Motor neuron (in vitro differentiated cells): ENCODE measurements around the gene DUSP7. TPM values are rescaled to one million over a fixed set of nuclear protein-coding genes. Genes with fewer than 3 reads are reported as not detected.

Experiments used
- ATAC-seq, 8 experiments: fragments of 200-7000 bp; cut with Tn5 transposase; replicated peaks in 6 of 8; 2 replicates each; pipeline ENCODE4 v1.8.0; 2021; ENCODE audit warnings: mild to moderate bottlenecking in 8 of 8, moderate library complexity in 8 of 8
- H3K27ac ChIP-seq, 2 donors: fragments of 250-450 bp; sonication (Bioruptor Pico); 2 replicates each; pipeline ENCODE4 v1.9.0; 2021; ENCODE audit warnings: antibody characterized with exemption in 2 of 2, mild to moderate bottlenecking in 2 of 2, moderate library complexity in 1 of 2
- H3K4me1 ChIP-seq, 2 donors: fragments of 250-450 bp; sonication (Bioruptor Pico); replicated peaks in 1 of 2; 2 replicates each; pipeline ENCODE4 v1.6.1; 2021; ENCODE audit warnings: antibody characterized with exemption in 2 of 2, mild to moderate bottlenecking in 2 of 2, moderate library complexity in 1 of 2
- H3K4me3 ChIP-seq, 5 donors: fragments of 250-450 bp; sonication (Bioruptor Pico); 2 replicates each; pipeline ENCODE4 v1.9.0; 2021; ENCODE audit warnings: antibody characterized with exemption in 5 of 5, mild to moderate bottlenecking in 5 of 5, moderate library complexity in 4 of 5
- WGBS, 10 experiments: fragments of 450-650 bp; shearing (Covaris generic); methylation state at CpG; one replicate each; pipeline ENCODE4 v1.0.0; 2022; 5-methylcytosine and 5-hydroxymethylcytosine counted together
- in situ Hi-C, 9 experiments: fragments of 400-800 bp; cut with MboI; loops; one replicate each; pipeline ENCODE4 v1.15.0; 2021; ENCODE audit warnings: low sequenced_read_pairs in 9 of 9, low pct_unique_long_range_greater_than_20kb in 2 of 9; ENCODE audit not compliant: unreplicated experiment in 9 of 9
- total RNA-seq, 8 experiments: library from RNA; unstranded; fragments of 300-600 nt; gene quantifications; 2 replicates each; pipeline versions ENCODE4 v1.2.3 to v1.2.4, GENCODE V29; 2022

DUSP7 gene
- total RNA-seq, 8 experiments from 2014 or later: 6.9 to 12.9 (median 8.8) TPM

DNA sequence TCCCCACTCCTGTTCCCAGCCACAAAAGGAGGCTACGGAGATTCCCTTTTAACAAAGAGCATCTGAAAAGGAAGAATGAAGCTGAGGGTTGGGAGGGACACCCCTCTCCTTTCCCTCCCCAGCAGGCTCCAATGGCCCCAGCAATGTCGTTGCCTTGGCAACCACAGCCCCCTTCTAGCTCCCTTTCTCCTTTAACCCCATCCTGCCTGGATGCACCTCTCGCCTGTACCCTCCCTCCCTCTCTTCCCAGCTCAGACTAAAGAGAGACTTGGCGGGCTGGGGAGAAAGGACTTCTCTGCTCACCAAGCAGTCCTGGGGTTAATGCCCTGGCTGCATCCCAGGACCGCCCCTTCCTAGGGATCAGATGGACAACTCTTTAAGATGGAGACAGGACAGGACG is 53.6 kb downstream of the DUSP7 start:
- no peak overlapping the region for H3K4me3 ChIP-seq
- peaks cover 38 to 49% of the 10 kb centered on the region in 2 donors for H3K4me1 ChIP-seq
- in situ Hi-C loops: loop anchor here (5.0 to 25.0 kb wide), 3 partner anchors 135 to 142 kb away; no protein-coding TSS in a partner anchor

DNA sequence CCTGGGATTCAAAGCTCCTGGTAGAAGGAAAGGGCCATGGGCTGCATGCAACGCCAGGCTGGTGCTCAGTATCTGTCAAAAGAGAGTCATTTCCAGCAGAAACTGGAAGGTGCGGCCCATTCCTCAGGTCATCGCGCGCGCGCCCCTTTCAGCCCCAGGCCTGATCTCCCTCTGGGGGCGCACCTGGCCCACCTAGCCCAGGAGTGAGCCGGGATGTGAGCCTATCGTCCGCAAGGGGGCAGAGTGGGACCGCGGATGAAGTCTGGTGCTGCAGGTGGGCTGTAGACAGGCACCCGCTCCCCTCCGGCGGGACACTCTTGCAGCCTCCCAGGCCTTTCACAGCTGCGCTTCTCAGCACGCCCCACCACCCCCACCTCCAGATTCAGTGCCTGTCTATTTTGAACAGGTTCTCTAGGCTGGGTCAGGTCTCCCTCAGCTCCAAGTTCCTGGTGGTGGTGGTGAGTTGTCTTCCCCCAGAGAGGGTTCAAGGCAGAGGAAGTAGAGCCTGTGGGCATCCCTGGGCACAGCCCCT is 54.9 kb downstream of the DUSP7 start:
- in situ Hi-C loops: loop anchor here (5.0 to 25.0 kb wide), 3 partner anchors 136 to 143 kb away; no protein-coding TSS in a partner anchor
- ATAC-seq: peak; percentile 73 to 94 (median 78)
- Histone ChIP-seq H3K4me1 (peaks cover 38 to 49% of the 10 kb centered on the region in 2 donors), H3K4me3 (no peak overlapping the region), H3K27ac (no peak overlapping the region)
- 0 to 29% (median 0%) methylated on average over 1 to 8 of the region's 18 CpGs; no CpG with 5 or more reads in 6 of the 10 experiments for WGBS, 10 experiments

More for the DNA sequence above, 53.6 kb downstream of the DUSP7 start:
- no peak overlapping the region for H3K27ac ChIP-seq
- peak in 1 of 8 experiments; percentile 2 for ATAC-seq
- WGBS, 10 experiments: 11 to 80% (median 38%) methylated on average over 1 to 5 of the region's 6 CpGs; no CpG with 5 or more reads in 2 of the 10 experiments

DNA sequence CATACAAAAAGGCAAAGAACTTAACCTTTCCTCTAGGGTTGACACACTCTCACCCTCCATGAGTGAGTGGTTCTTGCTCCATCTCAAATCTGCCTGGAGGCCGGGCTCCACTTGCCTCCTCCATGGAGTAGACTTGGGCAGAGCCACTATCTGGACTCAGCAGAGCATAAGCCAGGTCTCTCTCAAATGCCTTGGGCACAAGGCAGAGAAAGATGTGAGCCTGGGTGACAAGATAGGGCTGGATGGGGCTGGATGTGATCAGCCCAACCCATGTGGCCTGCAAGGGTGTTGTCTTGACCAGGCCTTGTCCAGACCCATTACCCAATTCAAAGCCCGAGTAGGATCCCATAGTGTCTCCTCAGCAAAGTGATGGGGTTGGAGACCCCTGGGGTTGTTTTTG is 56.5 kb downstream of the DUSP7 start:
- no peak overlapping the region for H3K27ac ChIP-seq
- H3K4me3 ChIP-seq: no peak overlapping the region
- WGBS, 10 experiments: 40 to 80% (median 70%) methylated on average over 1 to 2 of the region's 2 CpGs; no CpG with 5 or more reads in 6 of the 10 experiments
- in situ Hi-C loops: loop anchor here (5.0 to 25.0 kb wide), 3 partner anchors 137 to 145 kb away; no protein-coding TSS in a partner anchor
- ATAC-seq: no peak
- peaks cover 27 to 34% of the 10 kb centered on the region in 2 donors for H3K4me1 ChIP-seq

Other genes with a start within 250 kb of the DUSP7 start
- gene IQCF2, start 195.0 kb downstream of the DUSP7 start, total RNA-seq: not detected
- gene IQCF5, start 181.0 kb downstream of the DUSP7 start, total RNA-seq: not detected
- under 1 TPM in 1 of 8 experiments, not detected in 7; 0.22 TPM for gene IQCF1, start 153.2 kb downstream of the DUSP7 start, total RNA-seq
- gene RRP9, start 114.7 kb downstream of the DUSP7 start, total RNA-seq: 10 to 100 TPM; 12.0 to 55.7 (median 21.9) TPM
- gene PARP3, start 114.2 kb downstream of the DUSP7 start, total RNA-seq: 10 to 100 TPM in 3 of 8 experiments, 1 to 10 TPM in 5; 2.7 to 40.4 (median 6.9) TPM
- 1 to 10 TPM in 1 of 8 experiments, under 1 TPM in 6, not detected in 1; 0.25 to 2.3 (median 0.66) TPM for gene GPR62, start 101.2 kb downstream of the DUSP7 start, total RNA-seq
- 100 to 1,000 TPM in 5 of 8 experiments, 10 to 100 TPM in 3; 10.6 to 338 (median 121) TPM for gene PCBP4, start 89.1 kb downstream of the DUSP7 start, total RNA-seq
- 10 to 100 TPM in 4 of 8 experiments, 1 to 10 TPM in 4; 2.8 to 62.1 (median 13.7) TPM for gene ABHD14B, start 82.5 kb downstream of the DUSP7 start, total RNA-seq
- gene ABHD14A, start 81.5 kb downstream of the DUSP7 start, total RNA-seq: 10 to 100 TPM in 7 of 8 experiments, 1 to 10 TPM in 1; 7.4 to 46.3 (median 30.8) TPM
- 100 to 1,000 TPM in 1 of 8 experiments, 10 to 100 TPM in 6, 1 to 10 TPM in 1; 6.0 to 136 (median 22.4) TPM for gene ACY1, start 73.0 kb downstream of the DUSP7 start, total RNA-seq
- gene RPL29, start 60.7 kb downstream of the DUSP7 start, total RNA-seq: 1,000 to 10,000 TPM; 1,304 to 2,666 (median 2,366) TPM
- 10 to 100 TPM in 2 of 8 experiments, 1 to 10 TPM in 6; 1.2 to 13.2 (median 3.0) TPM for gene POC1A, start 97.9 kb upstream of the DUSP7 start, total RNA-seq
- 10 to 100 TPM; 30.0 to 51.1 (median 37.6) TPM for gene ALAS1, start 141.6 kb upstream of the DUSP7 start, total RNA-seq
- gene TLR9, start 169.1 kb upstream of the DUSP7 start, total RNA-seq: under 1 TPM in 6 of 8 experiments, not detected in 2; 0.08 to 0.29 (median 0.17) TPM
- gene TWF2, start 182.6 kb upstream of the DUSP7 start, total RNA-seq: 10 to 100 TPM; 19.8 to 49.3 (median 30.3) TPM
- gene PPM1M, start 189.2 kb upstream of the DUSP7 start, total RNA-seq: 10 to 100 TPM in 2 of 8 experiments, 1 to 10 TPM in 6; 2.6 to 20.8 (median 7.4) TPM
- gene WDR82, start 222.1 kb upstream of the DUSP7 start, total RNA-seq: 100 to 1,000 TPM in 2 of 8 experiments, 10 to 100 TPM in 6; 48.6 to 104 (median 82.4) TPM
- 10 to 100 TPM in 5 of 8 experiments, 1 to 10 TPM in 3; 4.3 to 15.6 (median 12.3) TPM for gene GLYCTK, start 231.3 kb upstream of the DUSP7 start, total RNA-seq